H1 (cell line): Measurements from ENCODE around the gene HSD17B8.

ENCODE experiments used
- BACH1 ChIP-seq: IDR thresholded peaks from 2 replicates; pipeline ENCODE4 v1.6.1; 2012; ENCODE audit warnings: low read length, improper control_type of control experiment
- EP300 ChIP-seq, 2 experiments: IDR thresholded peaks; 1 replicate in 1 of 2; 2 replicates in 1 of 2; pipeline ENCODE4 v1.6.1; 2011 to 2012; ENCODE audit warnings: low read depth in 2 of 2, low read length in 2 of 2, mild to moderate bottlenecking in 2 of 2, borderline replicate concordance in 1 of 2, inconsistent platforms in 1 of 2, moderate library complexity in 1 of 2
- EZH2 ChIP-seq: fragments of 200-600 bp; sonication (generic); IDR thresholded peaks from 2 replicates; pipeline ENCODE4 v1.7.1; 2012; ENCODE audit warnings: low read depth, mild to moderate bottlenecking, moderate library complexity, low read length, inconsistent platforms; ENCODE audit not compliant: severe bottlenecking
- GABPA ChIP-seq: IDR thresholded peaks from 2 replicates; pipeline ENCODE4 v1.6.1; 2011; ENCODE audit warnings: mild to moderate bottlenecking, low read length, moderate library complexity, borderline replicate concordance; ENCODE audit not compliant: insufficient read depth
- MAX ChIP-seq: IDR thresholded peaks from 2 replicates; pipeline ENCODE4 v1.6.1; 2012; ENCODE audit warnings: inconsistent platforms
- POLR2A ChIP-seq, 2 experiments: IDR thresholded peaks; 1 replicate in 1 of 2; 2 replicates in 1 of 2; pipeline ENCODE4 v1.6.1; 2011; ENCODE audit warnings: low read depth in 2 of 2, low read length in 2 of 2, mild to moderate bottlenecking in 2 of 2; ENCODE audit errors: control extremely low read depth in 1 of 2
- RAD21 ChIP-seq, 2 experiments: IDR thresholded peaks in 1 of 2; conservative IDR thresholded peaks in 1 of 2; 2 replicates each; pipeline ENCODE4 v1.6.1; 2011; ENCODE audit warnings: low read depth in 2 of 2, low read length in 2 of 2, improper control_type of control experiment in 1 of 2, inconsistent platforms in 1 of 2, mild to moderate bottlenecking in 1 of 2, moderate library complexity in 1 of 2
- RXRA ChIP-seq: IDR thresholded peaks from 2 replicates; pipeline ENCODE4 v1.6.1; 2011; ENCODE audit warnings: low read depth, mild to moderate bottlenecking, low read length, moderate library complexity; ENCODE audit not compliant: insufficient read depth
- SAP30 ChIP-seq: fragments of 300-600 bp; sonication (generic); IDR thresholded peaks from 2 replicates; pipeline ENCODE4 v1.7.1; 2012; ENCODE audit warnings: low read length, moderate library complexity, mild to moderate bottlenecking, inconsistent platforms; ENCODE audit not compliant: insufficient read depth, insufficient replicate concordance
- SIN3A ChIP-seq, 2 experiments: IDR thresholded peaks in 1 of 2; conservative IDR thresholded peaks in 1 of 2; 2 replicates each; pipeline ENCODE4 v1.6.1; 2011 to 2012; ENCODE audit warnings: low read length in 2 of 2, improper control_type of control experiment in 1 of 2, low read depth in 1 of 2, mild to moderate bottlenecking in 1 of 2
- SUZ12 ChIP-seq: fragments of 200-600 bp; sonication (generic); IDR thresholded peaks from 2 replicates; pipeline ENCODE4 v1.6.1; 2012; ENCODE audit warnings: mild to moderate bottlenecking, inconsistent platforms, low read length, moderate library complexity, mixed read lengths
- ZNF274 ChIP-seq: IDR thresholded peaks from 2 replicates; pipeline ENCODE4 v1.7.0; 2012; ENCODE audit warnings: low read length, borderline replicate concordance; ENCODE audit errors: extremely low read depth
- TF ChIP-seq, protein P1 (sequence below), 3 experiments: IDR thresholded peaks; 1 replicate in 2 of 3; 2 replicates in 1 of 3; pipeline versions ENCODE4 v1.5.1 to v1.6.1; 2011; ENCODE audit warnings: low read length in 3 of 3, mild to moderate bottlenecking in 3 of 3, inconsistent platforms in 2 of 3, low read depth in 1 of 3, moderate library complexity in 1 of 3; ENCODE audit not compliant: insufficient read depth in 1 of 3; ENCODE audit errors: control extremely low read depth in 1 of 3

- no peak; a peak in 1 of 4 replicates for TF ChIP-seq RAD21 (IDR thresholded peaks at IDR 0.05 in 1 of 2, conservative IDR thresholded peaks at IDR 0.05 in 1 of 2; ENCODE audit: low read depth in 2 of 2, low read length in 2 of 2)
- TF ChIP-seq BACH1: no peak
- TF ChIP-seq, protein P1, sequence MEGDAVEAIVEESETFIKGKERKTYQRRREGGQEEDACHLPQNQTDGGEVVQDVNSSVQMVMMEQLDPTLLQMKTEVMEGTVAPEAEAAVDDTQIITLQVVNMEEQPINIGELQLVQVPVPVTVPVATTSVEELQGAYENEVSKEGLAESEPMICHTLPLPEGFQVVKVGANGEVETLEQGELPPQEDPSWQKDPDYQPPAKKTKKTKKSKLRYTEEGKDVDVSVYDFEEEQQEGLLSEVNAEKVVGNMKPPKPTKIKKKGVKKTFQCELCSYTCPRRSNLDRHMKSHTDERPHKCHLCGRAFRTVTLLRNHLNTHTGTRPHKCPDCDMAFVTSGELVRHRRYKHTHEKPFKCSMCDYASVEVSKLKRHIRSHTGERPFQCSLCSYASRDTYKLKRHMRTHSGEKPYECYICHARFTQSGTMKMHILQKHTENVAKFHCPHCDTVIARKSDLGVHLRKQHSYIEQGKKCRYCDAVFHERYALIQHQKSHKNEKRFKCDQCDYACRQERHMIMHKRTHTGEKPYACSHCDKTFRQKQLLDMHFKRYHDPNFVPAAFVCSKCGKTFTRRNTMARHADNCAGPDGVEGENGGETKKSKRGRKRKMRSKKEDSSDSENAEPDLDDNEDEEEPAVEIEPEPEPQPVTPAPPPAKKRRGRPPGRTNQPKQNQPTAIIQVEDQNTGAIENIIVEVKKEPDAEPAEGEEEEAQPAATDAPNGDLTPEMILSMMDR (IDR thresholded peaks at IDR 0.05; ENCODE audit: control extremely low read depth in 1 of 3, insufficient read depth in 1 of 3, low read depth in 1 of 3, low read length in 3 of 3): no peak
- no peak for TF ChIP-seq GABPA
- TF ChIP-seq EP300 (IDR thresholded peaks at IDR 0.05; ENCODE audit: borderline replicate concordance in 1 of 2, low read depth in 2 of 2, low read length in 2 of 2): no peak
- no peak for TF ChIP-seq POLR2A (IDR thresholded peaks at IDR 0.05; ENCODE audit: control extremely low read depth in 1 of 2, low read depth in 2 of 2, low read length in 2 of 2)
- TF ChIP-seq ZNF274: no peak
- TF ChIP-seq MAX: no peak
- TF ChIP-seq EZH2: no peak
- no peak for TF ChIP-seq RXRA
- TF ChIP-seq SAP30: no peak
- TF ChIP-seq SUZ12: no peak
- no peak for TF ChIP-seq SIN3A (conservative IDR thresholded peaks at IDR 0.05 in 1 of 2, IDR thresholded peaks at IDR 0.05 in 1 of 2; ENCODE audit: low read depth in 1 of 2, low read length in 2 of 2)
These were observed 47.0 kb downstream of the HSD17B8 start for GRCh38 chr6:33251395-33252012.
